ENCODE measurements around the gene CXorf65.

CXorf65 gene

DNA sequence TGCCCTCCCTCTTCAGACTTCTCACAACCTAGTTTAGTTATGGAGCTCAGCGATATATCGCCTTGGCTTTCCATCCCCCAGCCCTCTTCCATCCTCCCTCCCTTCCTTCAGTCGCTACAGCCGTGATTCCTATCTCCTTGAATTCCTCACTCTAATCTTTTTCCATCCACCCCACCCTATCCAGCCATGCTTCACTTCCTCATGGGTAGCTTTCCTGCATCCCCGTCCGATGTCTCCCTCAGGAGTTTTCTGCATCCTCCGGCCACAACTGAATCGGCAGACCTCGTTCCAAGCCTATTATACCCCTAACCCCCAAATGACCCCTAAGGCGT lies 38.9 kb downstream of the CXorf65 start:
- peak in 4 of 51 donors; percentile 3 to 40 (median 16) for DNase-seq

DNA sequence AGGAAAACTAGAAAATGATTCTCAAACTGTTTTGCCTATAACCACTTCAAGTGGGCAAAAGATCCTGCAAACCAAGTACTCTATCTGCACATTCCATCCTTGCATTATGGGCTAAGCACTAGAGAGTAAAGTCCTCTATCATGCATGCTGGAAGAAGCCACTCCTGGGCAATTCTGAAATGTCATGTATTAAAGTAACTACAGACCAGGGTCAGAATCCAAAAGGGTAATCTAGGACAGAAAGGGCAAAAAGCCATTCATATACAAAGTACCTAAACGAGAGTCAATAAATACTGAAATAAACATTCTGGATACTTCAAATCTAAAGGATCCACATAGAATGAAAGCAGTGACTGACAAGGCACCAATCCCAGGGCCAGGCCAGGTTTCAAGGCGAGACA lies 39.5 kb downstream of the CXorf65 start:
- DNase-seq: no peak

DNA sequence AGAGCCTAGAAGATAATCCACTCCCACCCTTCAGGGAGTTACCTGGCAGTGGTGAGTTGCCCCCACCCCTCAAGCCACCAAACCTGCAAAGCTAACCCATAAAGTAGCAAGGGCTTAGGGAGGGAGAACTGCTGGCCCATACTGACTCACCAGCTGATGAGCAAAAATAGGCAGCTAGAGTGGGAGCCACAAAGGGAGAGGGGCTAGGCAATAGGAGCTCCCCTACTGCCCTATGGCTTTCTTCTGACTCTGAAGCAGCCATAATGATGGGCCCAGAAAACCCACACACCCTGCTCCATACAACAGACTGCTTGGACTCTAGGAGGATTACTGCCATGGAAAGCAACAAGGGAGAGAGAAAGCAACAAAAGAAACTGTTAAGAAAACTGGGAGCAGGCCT lies 46.4 kb downstream of the CXorf65 start:
- no peak for DNase-seq

DNA sequence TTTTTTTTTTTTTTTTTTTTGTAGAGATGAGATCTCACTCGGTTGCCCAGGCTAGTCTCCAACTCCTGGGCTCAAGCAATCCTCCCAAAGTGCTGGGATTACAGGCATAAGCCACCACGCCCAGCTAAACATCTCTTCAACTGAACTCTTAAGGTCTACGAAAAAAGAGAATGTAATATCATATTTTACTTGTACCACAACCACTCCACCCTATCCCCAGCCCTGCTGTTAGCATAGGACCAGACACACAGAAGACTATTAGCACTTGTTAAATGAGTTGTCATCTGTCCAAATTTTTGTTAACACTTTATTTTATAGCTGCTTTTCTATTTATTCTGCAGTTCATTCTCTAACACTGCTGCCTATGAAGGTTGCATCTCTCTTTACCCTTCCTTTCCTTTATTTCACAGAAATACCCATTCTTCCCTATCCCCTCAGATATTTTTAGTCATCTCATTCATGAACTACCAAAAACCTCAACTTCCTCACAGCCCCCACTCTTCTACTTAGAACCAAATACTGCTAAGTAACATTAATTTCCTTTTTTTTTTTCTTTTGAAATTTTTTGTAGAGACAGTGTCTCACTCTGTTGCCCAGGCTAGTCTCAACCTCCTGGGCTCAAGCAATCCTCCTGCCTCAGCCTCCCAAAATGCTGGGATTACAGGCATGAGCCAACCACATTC lies 48.6 kb downstream of the CXorf65 start:
- DNase-seq: no peak

DNA sequence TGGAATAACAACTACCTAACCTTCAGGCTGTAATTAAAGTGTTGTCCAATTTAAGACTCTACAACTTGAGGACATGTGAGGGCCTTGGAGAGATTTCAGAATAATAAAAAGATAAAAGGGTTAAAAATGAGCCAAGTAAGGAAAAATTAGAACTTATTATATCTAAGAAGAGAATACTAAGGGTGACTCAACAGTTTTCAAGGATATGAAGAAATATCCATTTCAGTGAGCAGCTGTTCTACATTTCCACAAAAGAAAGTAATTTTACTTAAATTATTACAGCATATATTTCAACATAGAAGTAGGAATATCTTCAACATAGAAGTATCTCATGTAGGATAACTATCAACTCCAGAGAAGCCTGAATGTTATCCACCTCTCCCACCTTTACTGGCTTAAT lies 49.7 kb downstream of the CXorf65 start:
- DNase-seq: no peak

All from hypothalamus (tissue), 51 donors.